ENCODE data around the gene CASP14. TPM values are rescaled to one million over a fixed set of nuclear protein-coding genes. Genes with fewer than 3 reads are reported as not detected.

CASP14 gene
- total RNA-seq, 2 donors from 2014 or later, result not detected

Other genes with a start within 250 kb of the CASP14 start
- not detected for gene OR7A5, start 214.3 kb upstream of the CASP14 start, total RNA-seq
- gene OR7C1, start 214.3 kb upstream of the CASP14 start, total RNA-seq, result not detected
- gene OR7A10, start 200.6 kb upstream of the CASP14 start, total RNA-seq, result not detected
- not detected for gene OR7A17, start 163.3 kb upstream of the CASP14 start, total RNA-seq
- not detected for gene OR7C2, start 108.0 kb upstream of the CASP14 start, total RNA-seq
- not detected for gene SLC1A6, start 69.6 kb upstream of the CASP14 start, total RNA-seq
- gene OR1I1, start 32.7 kb downstream of the CASP14 start, total RNA-seq, result not detected
- gene SYDE1, start 57.9 kb downstream of the CASP14 start, total RNA-seq, result not detected
- gene NOTCH3, start 151.5 kb downstream of the CASP14 start, total RNA-seq, result not detected
- gene EPHX3, start 183.0 kb downstream of the CASP14 start, total RNA-seq, result 1 to 10 TPM in 1 of 2 donors, under 1 TPM in 1; 0.81 to 1.0 TPM

Data from natural killer cell treated with Interleukin-12 subunit alpha and Interleukin-12 subunit beta and Interleukin-15 and Interleukin-18, amount 100 ng/mL, for 72 hours (primary cell).